Lung (tissue), 12 donors: ENCODE data around the gene GORASP2. TPM values are rescaled to one million over a fixed set of nuclear protein-coding genes. Genes with fewer than 3 reads are reported as not detected.

ENCODE experiments used
- ATAC-seq: fragments of 200-7000 bp; cut with Tn5 transposase; one replicate; pipeline ENCODE4 v1.9.1; 2020; ENCODE audit warnings: moderate number of reproducible peaks; ENCODE audit not compliant: insufficient read depth, low FRiP score
- DNase-seq, 3 donors: peaks; one replicate each; pipeline ENCODE4 v3.0.0-alpha.2; 2013 to 2017
- H3K27ac ChIP-seq, 2 donors: one replicate each; pipeline ENCODE4 v1.5.1; 2013; ENCODE audit warnings: mild to moderate bottlenecking in 2 of 2, moderate library complexity in 2 of 2, control low read depth in 1 of 2, inconsistent platforms in 1 of 2, low read depth in 1 of 2, low read length in 1 of 2
- H3K27me3 ChIP-seq, 3 donors: one replicate each; pipeline ENCODE4 v1.5.1; 2013; ENCODE audit warnings: low read length in 2 of 3; ENCODE audit not compliant: control insufficient read depth in 3 of 3, insufficient read depth in 3 of 3
- H3K36me3 ChIP-seq, 4 donors: one replicate each; pipeline ENCODE4 v1.5.1; 2013; ENCODE audit warnings: low read length in 4 of 4, mild to moderate bottlenecking in 1 of 4, moderate library complexity in 1 of 4; ENCODE audit not compliant: control insufficient read depth in 4 of 4, insufficient read depth in 4 of 4
- H3K4me1 ChIP-seq, 5 donors: one replicate each; pipeline ENCODE4 v1.5.1; 2013; ENCODE audit warnings: low read length in 5 of 5, mild to moderate bottlenecking in 2 of 5, moderate library complexity in 1 of 5; ENCODE audit not compliant: control insufficient read depth in 5 of 5, insufficient read depth in 5 of 5
- H3K4me3 ChIP-seq: one replicate; pipeline ENCODE4 v1.5.1; 2013; ENCODE audit warnings: mild to moderate bottlenecking, control low read depth, moderate library complexity
- H3K9ac ChIP-seq, 2 donors: one replicate each; pipeline ENCODE4 v1.5.1; 2013; ENCODE audit warnings: low read length in 2 of 2, control low read depth in 1 of 2; ENCODE audit not compliant: insufficient read depth in 1 of 2
- H3K9me3 ChIP-seq, 4 donors: one replicate each; pipeline ENCODE4 v1.5.1; 2013; ENCODE audit warnings: low read length in 3 of 4, mild to moderate bottlenecking in 1 of 4, moderate library complexity in 1 of 4; ENCODE audit not compliant: control insufficient read depth in 4 of 4, insufficient read depth in 3 of 4
- CTCF ChIP-seq: IDR thresholded peaks from 2 replicates; pipeline ENCODE4 v1.5.1; 2012; ENCODE audit warnings: mild to moderate bottlenecking; ENCODE audit errors: control extremely low read depth, extremely low read depth
- WGBS, 2 donors: extraction: QIAGEN DNeasy Blood & Tissue Kit; methylation state at CpG; one replicate each; pipeline ENCODE4 v1.1.7; 2013; 5-methylcytosine and 5-hydroxymethylcytosine counted together
- polyA plus RNA-seq, 2 donors: library from polyadenylated mRNA; stranded (reverse); fragments of 200-250 nt; gene quantifications; one replicate each; pipeline ENCODE4 v1.2.1, GENCODE V29; 2013
- total RNA-seq, 2 donors: library from RNA; depleted of rRNA in 1 of 2; stranded (reverse); fragments of >200 nt in 1 of 2; gene quantifications; one replicate each; pipeline ENCODE4 v1.2.1, GENCODE V29; 2014 to 2021
- donor health status: control.
- donor health status: control.
- donor health status: Bipolar disorder and iron deficiency.
- donor health status: healthy.
- donor health status: DM: yes; HTN: yes; CAD: no.

GORASP2 gene
- total and polyA plus RNA-seq, 4 donors: 32.1 to 65.2 (median 45.6) TPM

DNA sequence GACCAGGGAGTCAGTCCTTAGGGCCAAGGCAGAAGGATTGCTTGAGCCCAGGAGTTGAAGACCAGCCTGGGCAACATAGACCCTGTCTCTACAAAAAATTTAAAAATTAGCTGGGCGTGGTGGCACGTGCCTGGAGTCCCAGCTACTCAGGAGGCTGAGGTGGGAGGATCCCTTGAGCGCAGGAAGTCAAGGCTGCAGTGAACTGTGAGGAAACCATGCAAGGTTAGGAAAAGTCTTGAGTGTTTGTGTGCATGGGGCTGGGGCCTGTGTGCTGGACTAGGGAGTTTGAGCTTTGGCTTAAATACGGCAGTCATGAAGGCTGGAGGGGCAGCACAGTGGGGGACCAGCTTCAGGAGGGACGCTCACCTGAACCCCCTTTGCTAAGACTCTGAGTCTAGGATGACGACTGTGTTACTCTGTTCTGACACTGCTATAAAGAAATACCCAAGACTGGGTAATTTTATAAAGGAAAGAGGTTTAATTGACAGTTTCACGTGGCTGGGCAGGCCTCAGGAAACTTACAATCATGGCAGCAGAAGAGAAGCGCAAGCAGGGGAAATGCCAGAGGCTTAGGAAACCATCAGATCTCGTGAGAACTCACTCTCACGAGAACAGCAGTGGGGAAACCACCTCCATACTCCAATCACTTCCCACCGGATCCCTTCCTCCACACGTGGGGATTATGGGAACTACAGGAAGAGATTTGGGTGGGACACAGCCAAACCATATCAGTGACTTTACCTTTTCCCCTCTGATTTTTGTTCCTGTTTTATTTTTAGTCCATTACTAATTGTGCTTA lies 39.4 kb downstream of the GORASP2 start:
- Histone ChIP-seq H3K36me3 (peaks cover 11 to 35% (median 22%) of the 10 kb centered on the region in 4 donors), H3K4me3 (no peak overlapping the region), H3K27ac (no peak overlapping the region), H3K4me1 (peaks cover 0 to 6% (median 0%) of the 10 kb centered on the region in 5 donors), H3K9me3 (no peaks in the 10 kb centered on the region), H3K27me3 (no peaks in the 10 kb centered on the region), H3K9ac (no peak overlapping the region)
- WGBS, 2 donors: 67 to 79% methylated on average over 12 of the region's 12 CpGs
- ATAC-seq (no peak), DNase-seq (no peak)
- no peak for TF ChIP-seq CTCF

GRCh38 chr2:170969030-170969429 lies 40.0 kb downstream of the GORASP2 start:
- H3K9me3 ChIP-seq: no peaks in the 10 kb centered on the region
- H3K27me3 ChIP-seq: no peaks in the 10 kb centered on the region
- peaks cover 6 to 32% (median 20%) of the 10 kb centered on the region in 4 donors for H3K36me3 ChIP-seq
- no peak for DNase-seq
- no peak overlapping the region for H3K9ac ChIP-seq
- H3K4me3 ChIP-seq: no peak overlapping the region
- no peak overlapping the region for H3K27ac ChIP-seq
- no peak for TF ChIP-seq CTCF
- H3K4me1 ChIP-seq: peaks cover 0 to 6% (median 0%) of the 10 kb centered on the region in 5 donors
- 33 to 77% methylated on average over 2 of the region's 2 CpGs for WGBS, 2 donors
- ATAC-seq: no peak

- 54 to 63% methylated on average over 10 of the region's 10 CpGs for WGBS, 2 donors
- no peaks in the 10 kb centered on the region for H3K9me3 ChIP-seq
- H3K36me3 ChIP-seq: peaks cover 0 to 25% (median 18%) of the 10 kb centered on the region in 4 donors
- no peak overlapping the region for H3K27ac ChIP-seq
- ATAC-seq (no peak), DNase-seq (no peak)
- H3K4me1 ChIP-seq: peaks cover 0 to 6% (median 0%) of the 10 kb centered on the region in 5 donors
- H3K27me3 ChIP-seq: peaks cover 0 to 2% (median 0%) of the 10 kb centered on the region in 3 donors
- H3K9ac ChIP-seq: no peak overlapping the region
- no peak for TF ChIP-seq CTCF
- H3K4me3 ChIP-seq: no peak overlapping the region
Measured at GRCh38 chr2:170969872-170970496, 40.9 kb downstream of the GORASP2 start.
